Measurements from ENCODE around the gene PLA2G2D. TPM values are rescaled to one million over a fixed set of nuclear protein-coding genes. Genes with fewer than 3 reads are reported as not detected.

Gene PLA2G2D
- total and polyA plus RNA-seq, 9 of the 15 experiments (the other 6 are each of a cell fraction or from before 2014, with no cell fraction given), result not detected

DNA sequence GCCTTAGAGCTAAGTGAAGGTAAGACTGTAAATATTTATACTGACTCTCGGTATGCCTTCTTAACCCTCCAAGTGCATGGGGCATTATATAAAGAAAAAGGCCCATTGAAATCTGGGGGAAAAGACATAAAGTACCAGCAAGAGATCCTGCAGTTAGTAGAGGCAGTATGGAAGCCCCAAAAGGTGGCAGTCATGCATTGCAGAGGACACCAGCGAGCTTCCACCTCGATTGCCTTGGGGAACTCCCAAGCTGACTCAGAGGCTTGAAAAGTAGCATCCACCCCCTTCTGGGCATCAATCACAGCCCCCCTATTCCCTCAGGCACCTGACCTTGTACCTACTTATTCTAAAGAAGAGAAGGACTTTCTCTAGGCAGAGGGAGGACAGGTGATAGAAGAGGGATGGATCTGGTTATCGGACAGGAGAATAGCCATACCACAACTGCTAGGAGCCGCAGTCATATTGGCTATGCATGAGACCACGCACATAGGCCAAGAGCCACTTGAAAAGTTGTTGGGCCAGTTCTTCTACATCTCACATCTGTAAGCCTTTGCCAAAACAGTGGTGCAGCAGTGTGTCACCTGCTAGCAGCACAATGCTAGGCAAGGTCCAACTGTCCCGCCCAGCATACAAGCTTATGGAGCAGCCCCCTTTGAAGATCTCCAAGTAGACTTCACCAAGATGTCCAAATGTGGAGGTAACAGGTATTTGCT is 39.2 kb upstream of the PLA2G2D start (continued):
- TF ChIP-seq, protein P1, sequence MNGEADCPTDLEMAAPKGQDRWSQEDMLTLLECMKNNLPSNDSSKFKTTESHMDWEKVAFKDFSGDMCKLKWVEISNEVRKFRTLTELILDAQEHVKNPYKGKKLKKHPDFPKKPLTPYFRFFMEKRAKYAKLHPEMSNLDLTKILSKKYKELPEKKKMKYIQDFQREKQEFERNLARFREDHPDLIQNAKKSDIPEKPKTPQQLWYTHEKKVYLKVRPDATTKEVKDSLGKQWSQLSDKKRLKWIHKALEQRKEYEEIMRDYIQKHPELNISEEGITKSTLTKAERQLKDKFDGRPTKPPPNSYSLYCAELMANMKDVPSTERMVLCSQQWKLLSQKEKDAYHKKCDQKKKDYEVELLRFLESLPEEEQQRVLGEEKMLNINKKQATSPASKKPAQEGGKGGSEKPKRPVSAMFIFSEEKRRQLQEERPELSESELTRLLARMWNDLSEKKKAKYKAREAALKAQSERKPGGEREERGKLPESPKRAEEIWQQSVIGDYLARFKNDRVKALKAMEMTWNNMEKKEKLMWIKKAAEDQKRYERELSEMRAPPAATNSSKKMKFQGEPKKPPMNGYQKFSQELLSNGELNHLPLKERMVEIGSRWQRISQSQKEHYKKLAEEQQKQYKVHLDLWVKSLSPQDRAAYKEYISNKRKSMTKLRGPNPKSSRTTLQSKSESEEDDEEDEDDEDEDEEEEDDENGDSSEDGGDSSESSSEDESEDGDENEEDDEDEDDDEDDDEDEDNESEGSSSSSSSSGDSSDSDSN (IDR thresholded peaks at IDR 0.05; ENCODE audit: borderline replicate concordance in 1 of 2, low read depth in 2 of 2, low read length in 2 of 2), result no peak
- TF ChIP-seq IFI16 (CRISPR knock-in tag; IDR thresholded peaks at IDR 0.05), result no peak
- TF ChIP-seq C11orf30 (IDR thresholded peaks at IDR 0.05; ENCODE audit: low read depth), result no peak
- TF ChIP-seq, protein P2, sequence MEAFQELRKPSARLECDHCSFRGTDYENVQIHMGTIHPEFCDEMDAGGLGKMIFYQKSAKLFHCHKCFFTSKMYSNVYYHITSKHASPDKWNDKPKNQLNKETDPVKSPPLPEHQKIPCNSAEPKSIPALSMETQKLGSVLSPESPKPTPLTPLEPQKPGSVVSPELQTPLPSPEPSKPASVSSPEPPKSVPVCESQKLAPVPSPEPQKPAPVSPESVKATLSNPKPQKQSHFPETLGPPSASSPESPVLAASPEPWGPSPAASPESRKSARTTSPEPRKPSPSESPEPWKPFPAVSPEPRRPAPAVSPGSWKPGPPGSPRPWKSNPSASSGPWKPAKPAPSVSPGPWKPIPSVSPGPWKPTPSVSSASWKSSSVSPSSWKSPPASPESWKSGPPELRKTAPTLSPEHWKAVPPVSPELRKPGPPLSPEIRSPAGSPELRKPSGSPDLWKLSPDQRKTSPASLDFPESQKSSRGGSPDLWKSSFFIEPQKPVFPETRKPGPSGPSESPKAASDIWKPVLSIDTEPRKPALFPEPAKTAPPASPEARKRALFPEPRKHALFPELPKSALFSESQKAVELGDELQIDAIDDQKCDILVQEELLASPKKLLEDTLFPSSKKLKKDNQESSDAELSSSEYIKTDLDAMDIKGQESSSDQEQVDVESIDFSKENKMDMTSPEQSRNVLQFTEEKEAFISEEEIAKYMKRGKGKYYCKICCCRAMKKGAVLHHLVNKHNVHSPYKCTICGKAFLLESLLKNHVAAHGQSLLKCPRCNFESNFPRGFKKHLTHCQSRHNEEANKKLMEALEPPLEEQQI (IDR thresholded peaks at IDR 0.05), result no peak
- TF ChIP-seq SUPT5H (IDR thresholded peaks at IDR 0.05), result no peak
- no peak for TF ChIP-seq TCF3 (CRISPR knock-in tag; IDR thresholded peaks at IDR 0.05)
- no peak for TF ChIP-seq ARNT (IDR thresholded peaks at IDR 0.05)
- no peak for TF ChIP-seq STAG1 (CRISPR knock-in tag; IDR thresholded peaks at IDR 0.05; ENCODE audit: borderline replicate concordance)
